ENCODE measurements around the gene ERCC1.
"Not testable (repeated sequence)": the region's sequence is repeated elsewhere in the genome, so short reads cannot be mapped to it uniquely, and the experiment has no call there.

The ERCC1 gene

DNA sequence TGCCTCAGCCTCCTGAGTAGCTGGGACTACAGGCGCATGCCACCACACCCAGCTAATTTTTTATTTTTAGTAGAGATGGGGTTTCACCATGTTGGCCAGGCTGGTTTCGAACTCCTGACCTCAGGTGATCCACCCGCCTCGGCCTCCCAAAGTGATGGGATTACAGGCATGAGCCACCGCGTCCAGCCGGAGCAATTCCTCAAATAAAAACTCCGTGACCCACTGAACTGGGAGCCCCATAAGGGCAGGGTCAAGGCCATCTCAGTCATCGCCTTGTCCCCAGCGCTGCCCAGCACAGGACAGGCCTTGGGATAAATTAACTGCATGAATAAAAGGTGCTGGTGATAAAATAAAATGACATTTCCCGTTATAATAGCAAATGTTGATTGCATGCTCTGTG is 6.2 kb upstream of the ERCC1 start:
- not testable (repeated sequence) for DNase-seq (ENCODE audit: low spot score)

DNA sequence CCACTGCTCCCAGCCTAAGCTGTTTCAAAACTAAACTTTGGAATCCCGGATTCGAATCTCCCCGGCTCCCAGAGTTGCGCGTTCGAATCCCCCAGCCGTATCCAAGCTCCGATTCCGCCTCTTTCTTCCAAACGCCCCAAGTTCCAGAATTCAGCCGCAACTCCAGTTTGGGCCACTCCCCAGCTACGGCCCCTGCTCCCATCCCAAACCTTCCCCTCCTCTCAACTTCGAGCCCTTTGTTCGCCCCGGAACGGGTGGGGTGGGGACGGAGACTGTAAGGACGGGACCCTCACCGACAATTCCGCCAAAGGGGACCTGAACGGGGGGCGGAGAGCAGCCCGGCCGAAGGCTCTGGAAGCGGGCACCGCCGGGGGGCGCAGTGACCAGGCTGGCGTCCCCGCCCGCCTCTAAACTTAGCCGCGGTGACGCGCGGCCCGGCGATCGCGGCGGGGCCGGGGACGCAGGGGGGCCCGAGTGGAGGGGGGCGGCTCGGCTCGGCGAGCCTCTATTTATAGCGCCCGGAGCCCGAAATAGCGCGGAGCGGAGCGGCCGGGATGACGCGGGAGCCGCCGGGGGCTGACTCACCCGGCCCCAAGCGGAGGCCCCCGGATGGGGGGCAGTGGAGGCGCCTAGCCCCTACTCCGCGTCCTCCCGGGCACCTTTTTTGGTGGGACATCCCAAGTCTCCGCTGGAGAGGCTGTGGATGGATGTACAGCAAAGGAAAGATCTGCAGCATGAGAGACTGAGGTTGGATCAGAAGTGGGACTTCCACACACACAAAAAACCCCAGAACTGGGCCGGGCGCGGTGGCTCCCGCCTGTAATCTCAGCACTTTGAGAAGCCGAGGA is 4.9 kb upstream of the ERCC1 start:
- peak; percentile 81 for DNase-seq (ENCODE audit: low spot score)

DNA sequence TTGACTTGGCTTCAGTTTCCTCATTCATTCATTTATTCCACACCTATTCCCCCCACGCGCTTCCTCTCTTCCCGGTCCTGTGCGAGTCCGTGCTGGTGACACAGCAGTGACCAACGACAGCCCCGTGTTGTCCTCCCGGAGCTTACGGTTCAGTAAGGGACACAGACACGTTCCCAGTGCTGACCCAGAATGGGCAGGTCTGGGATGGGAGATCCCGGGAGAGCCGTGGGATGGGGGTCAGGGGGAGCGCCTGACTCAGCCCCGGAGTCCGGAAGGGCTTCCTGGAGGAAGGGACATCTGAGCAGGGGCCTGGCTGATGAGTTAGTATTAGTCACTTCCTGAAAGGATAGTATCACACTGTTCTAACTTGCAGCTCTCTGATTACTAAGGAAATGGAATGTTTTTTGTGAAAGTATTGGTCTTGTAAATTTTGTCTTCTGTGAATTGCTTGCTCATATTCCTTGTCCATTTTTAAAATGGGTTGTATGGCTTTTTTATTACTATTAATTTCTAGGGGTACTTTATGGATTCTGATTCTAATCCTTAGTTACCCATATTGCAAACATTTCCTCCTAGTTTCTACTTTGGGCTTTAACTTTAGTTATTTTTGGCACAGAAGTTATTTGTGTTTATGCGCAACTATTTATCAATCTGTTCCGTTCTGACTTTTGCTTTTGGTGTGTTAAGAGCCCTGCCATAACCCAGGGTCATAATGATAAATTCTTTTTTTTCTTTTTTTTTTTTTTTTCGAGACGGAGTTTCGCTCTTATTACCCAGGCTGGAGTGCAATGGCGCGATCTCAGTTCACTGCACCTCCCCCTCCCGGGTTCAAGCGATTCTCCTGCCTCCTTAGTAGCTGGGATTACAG is 708 bp upstream of the ERCC1 start:
- peak; percentile 82 for DNase-seq (ENCODE audit: low spot score)

DNA sequence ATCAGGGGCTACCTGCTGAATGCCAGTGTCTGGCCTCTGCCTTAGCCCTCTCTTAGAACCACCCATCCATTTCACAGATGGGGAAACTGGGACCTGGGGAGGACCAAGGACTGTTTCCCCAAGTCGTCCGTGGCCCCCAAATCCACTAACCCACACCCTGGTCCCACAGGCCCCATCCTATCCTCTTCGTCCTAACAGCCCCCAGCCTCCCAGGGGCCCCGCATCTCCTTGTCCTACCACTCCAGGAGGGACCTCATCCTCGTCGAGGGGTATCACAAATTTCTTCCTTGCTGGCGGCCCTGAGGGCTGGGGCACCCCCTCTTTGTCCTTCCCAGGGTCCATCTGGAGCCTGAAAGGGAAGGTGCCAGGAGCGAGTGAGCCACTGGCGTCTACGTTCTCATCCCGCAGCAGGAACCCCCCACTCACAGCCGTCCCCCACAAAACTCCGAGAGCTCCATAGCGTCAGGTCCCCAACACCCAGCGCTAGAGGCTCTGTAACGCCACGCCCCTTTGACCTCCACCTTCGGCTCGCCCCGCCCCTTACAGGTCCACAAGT is 606 bp downstream of the ERCC1 start:
- no peak for DNase-seq (ENCODE audit: low spot score)

DNA sequence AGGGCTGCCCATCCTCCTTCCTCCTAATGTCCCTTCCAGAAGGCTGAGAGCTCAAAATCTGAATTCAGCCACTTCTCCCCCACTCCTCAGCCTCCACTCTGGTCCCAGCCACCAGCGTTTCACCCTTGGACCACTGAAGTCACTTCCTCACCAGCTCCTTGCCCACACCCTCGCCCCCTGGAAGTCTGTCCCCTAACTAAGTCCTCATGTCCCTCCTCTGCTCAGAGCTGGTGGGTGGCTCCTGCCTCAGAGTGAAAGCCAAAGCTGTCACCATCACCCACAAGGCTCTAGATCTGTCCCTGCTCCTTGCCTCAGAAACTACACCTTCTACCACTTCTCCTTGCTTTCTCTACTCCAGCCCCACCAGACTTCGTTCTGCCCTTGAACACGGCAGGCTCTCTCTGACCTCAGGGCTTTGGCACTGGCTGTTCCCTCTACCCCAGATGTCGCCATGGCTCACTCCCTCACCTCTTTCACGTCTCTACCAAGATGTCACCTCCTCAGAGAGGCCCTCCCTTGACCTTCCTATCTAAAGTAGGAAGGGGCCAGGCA is 1.7 kb downstream of the ERCC1 start:
- DNase-seq (ENCODE audit: low spot score) = no peak

DNA sequence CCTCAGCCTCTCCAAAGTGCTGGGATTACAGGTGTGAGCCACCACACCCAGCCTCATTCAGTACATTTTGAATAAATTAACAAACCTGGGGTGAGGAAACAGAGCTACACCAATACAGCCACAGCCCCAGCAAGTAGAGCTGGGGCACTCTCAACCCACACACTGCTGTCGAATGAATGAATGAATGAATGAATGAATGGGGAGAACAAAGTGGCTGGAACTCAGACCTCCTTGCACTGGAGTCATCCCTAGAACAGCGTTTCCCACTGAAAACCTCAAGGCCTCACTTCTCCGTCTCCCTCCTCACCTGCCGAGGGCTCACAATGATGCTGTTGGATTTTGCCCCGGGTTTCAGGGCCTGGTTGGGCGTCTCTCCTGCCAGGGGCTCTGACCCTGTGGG is 2.8 kb downstream of the ERCC1 start:
- DNase-seq (ENCODE audit: low spot score) = no peak

DNA sequence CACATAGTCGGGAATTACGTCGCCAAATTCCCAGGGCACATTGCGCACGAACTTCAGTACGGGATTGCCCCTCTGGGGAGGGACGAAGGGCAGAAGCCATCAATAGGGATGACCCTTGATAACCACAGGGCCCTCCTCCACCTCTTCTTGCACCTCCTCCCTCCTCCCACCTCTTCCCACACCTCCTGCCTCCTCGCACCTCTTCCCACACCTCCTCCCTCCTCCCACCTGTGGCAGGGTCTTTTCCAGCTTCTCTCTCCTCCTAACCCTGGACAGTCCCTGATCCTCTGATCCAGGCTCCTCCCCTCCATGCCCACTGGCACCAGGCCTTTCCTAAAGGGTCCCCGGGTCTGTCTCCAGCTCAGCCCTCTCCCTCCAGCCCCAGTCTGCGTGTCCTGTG is 3.4 kb downstream of the ERCC1 start:
- no peak for DNase-seq (ENCODE audit: low spot score)

DNA sequence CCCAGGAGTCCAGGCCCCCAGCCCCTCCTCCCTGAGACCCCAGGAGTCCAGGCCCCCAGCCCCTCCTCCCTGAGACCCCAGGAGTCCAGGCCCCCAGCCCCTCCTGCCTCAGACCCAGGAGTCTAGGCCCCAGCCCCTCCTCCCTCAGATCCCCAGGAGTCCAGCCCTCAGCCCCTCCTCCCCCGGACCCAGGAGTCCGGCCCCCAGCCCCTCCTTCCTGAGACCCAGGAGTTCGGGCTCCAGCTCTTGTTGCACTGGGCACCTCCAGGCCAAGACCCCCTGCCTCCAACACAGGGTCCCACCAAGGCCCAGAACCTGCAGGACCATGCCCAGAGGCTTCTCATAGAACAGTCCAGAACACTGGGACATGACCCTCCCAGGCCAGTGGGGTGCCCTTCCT is 3.8 kb downstream of the ERCC1 start:
- DNase-seq (ENCODE audit: low spot score) = no peak

DNA sequence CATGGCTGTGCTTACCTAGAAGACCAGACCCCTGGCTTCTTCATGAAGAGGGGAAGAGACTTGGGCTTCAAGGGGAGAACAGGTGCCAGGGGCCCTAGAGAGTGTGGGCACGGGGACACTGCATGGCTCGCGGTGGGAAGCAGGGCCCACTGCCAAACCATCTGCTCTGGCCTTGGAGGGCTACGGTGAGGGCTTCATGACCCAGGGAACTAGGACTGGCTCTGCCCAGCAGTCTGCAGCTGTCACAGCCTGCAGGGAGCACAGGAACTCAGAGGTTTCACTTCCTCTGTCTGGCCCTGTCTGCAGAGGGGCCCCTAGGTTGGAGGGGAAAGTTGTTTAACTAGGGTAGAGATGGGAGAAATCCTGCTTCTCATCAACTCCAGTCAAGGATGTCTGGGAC is 4.3 kb downstream of the ERCC1 start:
- peak; percentile 2 for DNase-seq (ENCODE audit: low spot score)

DNA sequence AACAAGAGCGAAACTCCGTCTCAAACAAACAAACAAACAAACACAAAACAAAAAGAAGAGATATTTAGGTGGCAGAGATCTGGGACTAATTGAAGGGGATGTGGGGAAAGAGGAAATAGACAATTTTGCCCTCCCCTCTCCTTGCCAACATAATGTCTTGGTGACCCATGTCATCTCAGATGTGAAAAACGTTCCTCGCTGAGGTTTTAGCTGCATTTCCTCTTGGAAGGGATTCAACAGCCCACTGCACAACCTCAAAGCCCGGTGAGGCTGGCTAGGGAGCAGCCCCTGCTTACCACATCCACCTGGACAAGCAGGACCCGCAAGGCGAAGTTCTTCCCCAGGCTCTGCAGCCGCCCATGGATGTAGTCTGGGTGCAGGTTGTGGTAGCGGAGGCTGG is 4.9 kb downstream of the ERCC1 start:
- DNase-seq (ENCODE audit: low spot score) = no peak

DNA sequence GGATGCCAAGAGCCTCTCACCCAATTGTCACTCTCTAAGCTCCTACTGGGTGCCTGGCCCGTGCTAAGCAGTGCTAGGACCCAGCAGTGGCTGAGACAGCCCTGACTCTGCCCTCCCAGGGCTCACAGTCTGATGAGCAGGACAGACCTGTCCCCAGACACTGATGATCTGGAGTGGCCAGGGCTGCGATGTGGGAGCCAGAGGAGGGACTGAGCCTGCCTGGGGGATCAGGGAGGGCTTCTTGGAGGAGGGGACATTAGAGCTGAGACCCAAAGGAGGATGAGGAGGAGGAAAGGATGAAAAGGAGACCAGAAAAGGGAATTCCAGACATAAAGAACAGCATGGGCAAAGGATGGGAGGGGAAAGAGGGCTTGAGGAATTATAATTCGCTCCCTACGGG is 6.6 kb downstream of the ERCC1 start:
- DNase-seq (ENCODE audit: low spot score) = no peak

DNA sequence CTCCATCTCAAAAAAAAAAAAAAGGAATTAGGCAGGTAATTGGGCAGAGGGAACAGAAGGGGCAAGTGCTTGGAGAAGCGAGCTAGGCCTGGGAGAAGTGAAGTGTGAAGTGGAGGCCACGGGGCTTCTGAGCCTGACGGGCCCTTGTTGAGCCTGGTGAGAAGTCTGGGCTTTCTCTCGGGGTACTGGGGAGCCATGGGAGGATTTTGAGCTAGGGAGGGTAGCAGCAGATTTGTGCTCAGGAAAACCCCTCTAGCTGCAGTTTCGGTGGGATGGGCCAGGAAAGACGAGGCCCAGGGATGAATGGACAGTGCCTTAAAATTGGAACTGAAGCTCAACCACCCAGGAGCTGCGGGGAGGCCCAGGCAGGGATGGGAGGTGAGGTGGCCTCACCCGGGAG is 9.2 kb downstream of the ERCC1 start:
- peak; percentile 2 for DNase-seq (ENCODE audit: low spot score)

DNA sequence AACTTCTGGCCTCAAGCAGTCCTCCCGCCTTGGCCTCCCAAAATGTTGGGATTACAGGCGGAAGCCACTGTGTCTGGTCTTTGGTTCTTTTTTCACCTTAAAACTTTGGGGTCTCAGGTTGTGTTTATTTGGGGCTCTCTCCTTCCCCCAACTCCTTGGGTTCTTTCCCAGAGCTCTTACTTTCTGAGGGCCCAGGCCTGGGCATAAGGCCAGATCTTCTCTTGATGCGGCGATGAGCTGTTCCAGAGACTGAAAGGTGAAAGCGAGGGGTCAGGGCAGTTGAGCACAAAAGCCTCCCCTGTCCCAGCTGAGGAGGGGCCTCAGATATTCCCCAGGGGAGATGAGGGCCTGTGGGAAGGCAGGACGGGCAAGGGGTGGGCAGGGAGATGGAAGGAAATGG is 10.2 kb downstream of the ERCC1 start:
- DNase-seq (ENCODE audit: low spot score) = peak; percentile 4

DNA sequence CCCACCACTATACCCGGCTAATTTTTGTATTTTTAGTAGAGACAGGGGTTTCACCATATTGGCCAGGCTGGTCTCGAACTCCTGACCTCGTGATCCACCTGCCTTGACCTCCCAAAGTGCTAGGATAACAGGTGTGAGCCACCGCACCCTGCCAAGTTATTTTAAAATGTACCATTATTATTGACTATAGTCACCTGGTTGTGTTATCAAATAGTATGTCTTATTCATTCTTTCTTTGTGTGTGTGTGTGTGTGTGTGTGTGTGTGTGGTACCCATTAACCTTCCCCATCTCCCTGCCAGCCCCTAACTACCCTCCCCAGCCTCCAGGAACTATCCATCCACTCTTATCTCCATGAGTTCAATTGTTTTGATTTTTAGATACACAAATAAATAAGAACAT is 13.4 kb downstream of the ERCC1 start:
- not testable (repeated sequence) for DNase-seq (ENCODE audit: low spot score)

DNA sequence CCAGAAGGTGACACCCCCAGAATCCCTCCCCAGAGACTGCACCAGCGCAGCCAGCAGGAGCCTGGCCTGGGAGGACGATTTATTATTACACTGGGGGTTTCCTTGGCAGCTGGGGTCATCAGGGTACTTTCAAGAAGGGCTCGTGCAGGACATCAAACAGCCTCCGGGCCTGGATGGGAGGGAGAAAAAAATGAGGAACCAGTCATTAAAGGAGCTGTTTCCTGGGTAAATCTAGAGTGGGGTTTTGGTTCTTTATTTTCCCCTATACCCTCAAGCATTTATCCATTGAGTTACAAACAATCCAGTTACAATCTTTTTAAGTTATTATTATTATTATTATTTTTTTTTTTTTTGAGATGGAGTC is 14.2 kb downstream of the ERCC1 start:
- DNase-seq (ENCODE audit: low spot score) = no peak

DNA sequence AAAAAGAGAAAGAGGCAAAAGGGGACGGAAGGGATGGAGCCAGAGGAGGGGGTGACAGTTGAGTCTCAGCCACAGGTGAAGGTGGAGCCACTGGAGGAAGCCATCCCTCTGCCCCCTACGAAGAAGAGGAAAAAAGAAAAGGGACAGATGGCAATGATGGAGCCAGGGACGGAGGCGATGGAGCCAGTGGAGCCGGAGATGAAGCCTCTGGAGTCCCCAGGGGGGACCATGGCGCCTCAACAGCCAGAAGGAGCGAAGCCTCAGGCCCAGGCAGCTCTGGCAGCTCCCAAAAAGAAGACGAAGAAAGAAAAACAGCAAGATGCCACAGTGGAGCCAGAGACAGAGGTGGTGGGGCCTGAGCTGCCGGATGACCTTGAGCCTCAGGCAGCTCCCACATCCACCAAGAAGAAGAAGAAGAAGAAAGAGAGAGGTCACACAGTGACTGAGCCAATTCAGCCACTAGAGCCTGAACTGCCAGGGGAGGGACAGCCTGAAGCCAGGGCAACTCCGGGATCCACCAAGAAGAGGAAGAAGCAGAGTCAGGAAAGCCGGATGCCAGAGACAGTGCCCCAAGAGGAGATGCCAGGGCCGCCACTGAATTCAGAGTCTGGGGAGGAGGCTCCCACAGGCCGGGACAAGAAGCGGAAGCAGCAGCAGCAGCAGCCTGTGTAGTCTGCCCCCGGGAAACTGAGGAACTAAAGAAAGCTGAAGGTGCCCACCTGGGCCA is 14.7 kb downstream of the ERCC1 start:
- DNase-seq (ENCODE audit: low spot score) = no peak

DNA sequence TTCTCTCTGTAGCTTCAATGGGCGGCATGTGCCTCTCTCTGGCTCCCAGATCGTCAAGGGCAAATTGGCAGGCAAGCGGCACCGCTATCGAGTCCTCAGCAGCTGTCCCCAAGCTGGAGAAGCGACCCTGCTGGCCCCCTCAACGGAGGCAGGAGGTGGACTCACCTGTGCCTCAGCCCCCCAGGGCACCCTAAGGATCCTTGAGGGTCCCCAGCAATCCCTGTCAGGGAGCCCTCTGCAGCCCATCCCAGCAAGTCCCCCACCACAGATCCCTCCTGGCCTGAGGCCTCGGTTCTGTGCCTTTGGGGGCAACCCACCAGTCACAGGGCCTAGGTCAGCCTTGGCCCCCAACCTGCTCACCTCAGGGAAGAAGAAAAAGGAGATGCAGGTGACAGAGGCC is 15.6 kb downstream of the ERCC1 start:
- DNase-seq (ENCODE audit: low spot score) = no peak

DNA sequence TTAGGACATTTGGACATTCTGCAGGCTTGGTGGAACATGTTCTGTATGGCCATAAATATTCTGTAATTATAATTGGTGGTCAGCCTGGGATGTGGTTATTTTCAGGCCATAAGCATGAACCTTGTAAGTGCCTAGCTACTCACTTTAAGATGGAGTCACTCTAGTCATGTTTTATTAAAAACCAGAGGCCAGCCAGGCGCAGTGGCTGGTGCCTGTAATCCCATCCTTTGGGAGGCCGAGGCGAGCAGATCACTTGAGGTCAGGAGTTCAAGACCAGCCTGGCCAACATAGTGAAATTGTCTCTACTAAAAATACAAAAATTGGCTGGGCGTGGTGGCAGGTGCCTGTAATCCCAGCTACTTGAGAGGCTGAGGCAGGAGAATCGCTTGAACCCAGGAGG is 16.1 kb downstream of the ERCC1 start:
- DNase-seq (ENCODE audit: low spot score) = not testable (repeated sequence)

DNA sequence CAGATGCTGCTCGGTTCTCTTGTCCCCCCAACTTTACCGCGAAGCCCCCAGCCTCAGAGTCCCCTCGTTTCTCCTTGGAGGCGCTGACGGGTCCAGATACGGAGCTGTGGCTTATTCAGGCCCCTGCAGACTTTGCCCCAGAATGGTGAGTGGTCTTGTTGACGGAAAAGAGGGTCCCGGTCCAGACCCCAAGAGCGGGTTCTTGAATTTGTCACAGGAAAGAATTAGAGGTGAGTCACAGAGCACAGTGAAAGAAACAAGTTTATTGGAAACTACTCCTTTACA is 16.7 kb downstream of the ERCC1 start:
- no peak for DNase-seq (ENCODE audit: low spot score)

DNA sequence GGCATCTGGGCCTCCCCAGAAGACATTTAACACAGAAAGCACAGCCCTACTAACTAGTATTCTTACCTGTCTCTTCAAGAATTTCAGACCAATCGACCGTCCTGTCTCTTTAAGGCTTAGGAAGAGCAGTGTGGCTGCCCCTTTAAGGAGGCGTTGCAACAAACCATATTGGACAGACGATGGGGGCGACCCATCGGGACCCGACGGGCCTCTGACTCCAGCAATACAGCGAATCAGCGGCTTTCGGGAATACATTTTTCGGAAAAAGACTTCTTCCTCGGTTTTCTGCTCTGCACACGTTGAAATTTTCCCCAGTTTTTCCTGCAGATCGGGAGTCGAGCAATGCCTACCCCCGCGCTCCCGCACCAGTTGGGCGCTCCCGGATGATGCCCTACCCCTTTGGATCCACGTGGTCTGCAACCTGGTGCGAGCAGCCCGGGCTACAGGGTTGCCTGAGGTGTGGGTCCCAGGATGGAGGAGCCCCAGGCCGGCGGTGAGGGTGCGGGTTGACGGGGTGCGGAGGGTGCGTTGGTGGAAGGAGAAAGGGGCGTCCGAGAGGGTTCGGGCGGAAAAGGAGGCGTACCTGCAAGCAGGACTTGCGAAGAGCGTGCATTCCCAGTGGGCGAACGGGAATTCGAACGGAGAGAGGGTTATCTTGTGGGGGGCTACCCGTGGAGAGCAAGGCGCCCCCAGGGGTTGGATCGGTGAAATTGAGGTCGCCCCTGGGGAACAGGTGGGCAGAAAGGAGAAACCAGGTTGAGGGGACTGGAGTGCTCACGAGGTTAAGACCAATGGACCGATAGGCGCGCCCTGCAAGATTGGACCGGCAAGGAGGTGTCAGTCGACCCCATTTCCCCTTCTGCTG is 17.3 kb downstream of the ERCC1 start, which contains the start of gene POLR1G:
Gene POLR1G (plus strand): TSS at position 419 of the 865 bp plus-strand sequence. CDS start 53 bp downstream, at position 472.
- DNase-seq (ENCODE audit: low spot score) = peak; percentile 82

All from AG20443 (cell line).